Parathyroid adenoma (tissue), 2 donors: ENCODE results near the gene IFITM1.
A peak's percentile ranks its signal among the peaks of the same experiment; 100 is the strongest.
"Not testable (repeated sequence)": the region's sequence is repeated elsewhere in the genome, so short reads cannot be mapped to it uniquely, and the experiment has no call there.

ENCODE experiments used
- H2AFZ ChIP-seq: fragments of 300-600 bp; sonication (generic); one replicate; pipeline ENCODE4 v1.7.0; 2017; ENCODE audit warnings: antibody characterized with exemption, mild to moderate bottlenecking
- H3K27ac ChIP-seq: fragments of 300-600 bp; sonication (generic); one replicate; pipeline ENCODE4 v1.7.0; 2017
- H3K27me3 ChIP-seq: fragments of 300-600 bp; sonication (generic); one replicate; pipeline ENCODE4 v1.7.0; 2017; ENCODE audit warnings: low read length; ENCODE audit not compliant: control insufficient read depth, insufficient read depth
- H3K36me3 ChIP-seq: fragments of 300-600 bp; sonication (generic); one replicate; pipeline ENCODE4 v1.7.0; 2017; ENCODE audit warnings: low read length; ENCODE audit not compliant: control insufficient read depth, insufficient read depth
- H3K4me1 ChIP-seq: fragments of 300-600 bp; sonication (generic); one replicate; pipeline ENCODE4 v1.7.0; 2017; ENCODE audit warnings: control low read depth
- H3K4me2 ChIP-seq: fragments of 300-600 bp; sonication (generic); one replicate; pipeline ENCODE4 v1.7.0; 2017; ENCODE audit warnings: low read length
- H3K4me3 ChIP-seq: fragments of 300-600 bp; sonication (generic); one replicate; pipeline ENCODE4 v1.7.0; 2017; ENCODE audit warnings: low read depth, low read length
- H3K79me2 ChIP-seq: fragments of 300-600 bp; sonication (generic); one replicate; pipeline ENCODE4 v1.7.0; 2017; ENCODE audit warnings: control low read depth
- H3K9ac ChIP-seq: fragments of 300-600 bp; sonication (generic); one replicate; pipeline ENCODE4 v1.7.0; 2017; ENCODE audit warnings: mild to moderate bottlenecking
- H3K9me3 ChIP-seq: fragments of 300-600 bp; sonication (generic); one replicate; pipeline ENCODE4 v1.7.0; 2017; ENCODE audit warnings: low read length; ENCODE audit not compliant: control insufficient read depth
- CTCF ChIP-seq: fragments of 300-600 bp; sonication (generic); IDR thresholded peaks from one replicate; pipeline ENCODE4 v1.7.0; 2017; ENCODE audit warnings: antibody characterized with exemption, mild to moderate bottlenecking
- donor health status: primary hyperparathyroidism.

The IFITM1 gene

DNA sequence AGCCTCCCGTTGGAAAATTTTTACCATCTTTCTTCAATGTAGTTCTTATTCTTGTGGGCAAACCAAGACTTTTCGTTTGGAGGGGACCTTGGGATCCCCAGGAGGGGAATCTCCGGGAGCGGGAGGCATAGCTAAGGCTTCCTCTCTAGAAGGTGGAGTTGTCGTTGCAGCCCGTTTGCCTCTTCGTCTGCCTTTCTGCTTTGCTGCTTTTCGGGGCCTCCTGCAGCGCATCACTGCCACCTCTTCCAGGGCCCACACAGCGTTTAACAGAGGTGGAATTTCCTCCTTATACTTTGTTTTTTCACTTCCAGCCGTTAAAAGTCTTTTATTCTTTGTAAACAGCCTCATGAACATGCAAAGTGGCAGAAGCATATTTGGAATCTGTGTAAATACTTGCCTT lies 10.3 kb downstream of the IFITM1 start:
- H3K9ac ChIP-seq: no peak overlapping the region
- TF ChIP-seq CTCF: no peak
- H3K36me3 ChIP-seq: no peaks in the 10 kb centered on the region
- no peaks in the 10 kb centered on the region for H3K4me1 ChIP-seq
- no peaks in the 10 kb centered on the region for H3K9me3 ChIP-seq
- no peak overlapping the region for H3K4me3 ChIP-seq
- H3K27me3 ChIP-seq: no peaks in the 10 kb centered on the region
- H3K27ac ChIP-seq: no peak overlapping the region
- no peak overlapping the region for H3K4me2 ChIP-seq
- peaks cover 2% of the 10 kb centered on the region for H3K79me2 ChIP-seq
- no peak overlapping the region for H2AFZ ChIP-seq

DNA sequence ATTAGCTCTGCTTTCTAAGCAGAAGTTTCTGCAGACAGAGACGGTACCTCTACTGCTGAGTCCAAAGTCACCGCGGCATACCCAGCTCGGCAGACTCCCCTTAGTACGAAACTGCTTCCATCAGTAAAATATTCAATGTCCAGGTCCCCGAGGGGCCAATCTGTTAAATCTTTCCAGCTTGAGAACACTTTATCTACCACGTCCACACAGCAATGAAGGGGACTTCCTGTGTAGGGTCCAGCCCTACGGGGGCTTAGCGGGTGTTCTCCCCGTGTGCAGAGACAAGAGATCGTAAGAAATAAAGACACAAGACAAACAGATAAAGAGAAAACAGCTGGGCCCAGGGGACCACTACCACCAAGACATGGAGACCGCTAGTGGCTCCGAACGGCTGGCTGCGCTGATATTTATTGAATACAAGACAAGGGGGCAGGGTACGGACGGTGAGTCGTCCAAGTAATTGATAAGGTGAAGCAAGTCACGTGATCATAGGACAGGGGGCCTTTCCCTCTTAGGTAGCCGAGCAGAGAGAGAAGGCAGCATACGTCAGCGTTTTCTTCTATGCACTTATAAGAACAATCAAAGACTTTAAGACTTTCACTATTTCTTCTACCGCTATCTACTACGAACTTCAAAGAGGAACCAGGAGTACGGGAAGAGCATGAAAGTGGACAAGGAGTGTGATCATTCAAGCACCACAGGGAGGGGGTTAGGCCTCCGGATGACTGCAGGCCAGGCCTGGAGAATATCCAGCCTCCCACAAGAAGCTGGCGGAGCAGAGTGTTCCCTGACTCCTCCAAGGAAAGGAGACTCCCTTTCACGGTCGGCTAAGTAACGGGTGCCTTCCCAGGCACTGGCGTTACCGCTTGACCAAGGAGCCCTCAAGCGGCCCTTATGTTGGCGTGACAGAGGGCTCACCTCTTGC lies 11.0 kb downstream of the IFITM1 start:
- H3K4me1 ChIP-seq, H3K9ac ChIP-seq, H3K36me3 ChIP-seq, H2AFZ ChIP-seq, H3K4me2 ChIP-seq, H3K4me3 ChIP-seq, H3K9me3 ChIP-seq, H3K79me2 ChIP-seq, H3K27me3 ChIP-seq: not testable (repeated sequence)
- H3K27ac ChIP-seq: peak overlapping the region; percentile 5

GRCh38 chr11:325796-326591 lies 12.2 kb downstream of the IFITM1 start:
- H3K27me3 ChIP-seq: no peaks in the 10 kb centered on the region
- H3K9ac ChIP-seq: no peak overlapping the region
- H2AFZ ChIP-seq: no peak overlapping the region
- peak overlapping the region; percentile 83 for H3K27ac ChIP-seq
- H3K4me2 ChIP-seq: no peak overlapping the region
- H3K36me3 ChIP-seq: no peaks in the 10 kb centered on the region
- no peaks in the 10 kb centered on the region for H3K9me3 ChIP-seq
- no peaks in the 10 kb centered on the region for H3K4me1 ChIP-seq
- TF ChIP-seq CTCF: no peak
- no peaks in the 10 kb centered on the region for H3K79me2 ChIP-seq
- no peak overlapping the region for H3K4me3 ChIP-seq

DNA sequence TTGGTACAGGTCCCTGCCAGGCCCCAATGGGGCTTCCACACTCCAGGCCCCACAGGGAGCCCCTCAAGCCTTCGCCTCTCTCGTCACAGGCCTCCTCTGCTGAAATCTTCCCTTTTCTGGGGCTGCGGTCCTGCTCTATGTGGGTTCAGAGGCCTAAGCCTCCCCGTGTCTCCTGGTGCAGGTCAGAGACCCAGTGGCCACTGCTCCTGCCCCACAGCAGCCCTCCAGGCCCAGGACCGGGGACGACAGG lies 12.7 kb downstream of the IFITM1 start:
- H3K27ac ChIP-seq: peak overlapping the region; percentile 83
- no peak overlapping the region for H3K4me3 ChIP-seq
- no peaks in the 10 kb centered on the region for H3K9me3 ChIP-seq
- H3K36me3 ChIP-seq: no peaks in the 10 kb centered on the region
- no peak overlapping the region for H2AFZ ChIP-seq
- H3K79me2 ChIP-seq: no peaks in the 10 kb centered on the region
- no peak overlapping the region for H3K9ac ChIP-seq
- H3K27me3 ChIP-seq: no peaks in the 10 kb centered on the region
- no peak overlapping the region for H3K4me2 ChIP-seq
- no peaks in the 10 kb centered on the region for H3K4me1 ChIP-seq
- TF ChIP-seq CTCF: no peak

DNA sequence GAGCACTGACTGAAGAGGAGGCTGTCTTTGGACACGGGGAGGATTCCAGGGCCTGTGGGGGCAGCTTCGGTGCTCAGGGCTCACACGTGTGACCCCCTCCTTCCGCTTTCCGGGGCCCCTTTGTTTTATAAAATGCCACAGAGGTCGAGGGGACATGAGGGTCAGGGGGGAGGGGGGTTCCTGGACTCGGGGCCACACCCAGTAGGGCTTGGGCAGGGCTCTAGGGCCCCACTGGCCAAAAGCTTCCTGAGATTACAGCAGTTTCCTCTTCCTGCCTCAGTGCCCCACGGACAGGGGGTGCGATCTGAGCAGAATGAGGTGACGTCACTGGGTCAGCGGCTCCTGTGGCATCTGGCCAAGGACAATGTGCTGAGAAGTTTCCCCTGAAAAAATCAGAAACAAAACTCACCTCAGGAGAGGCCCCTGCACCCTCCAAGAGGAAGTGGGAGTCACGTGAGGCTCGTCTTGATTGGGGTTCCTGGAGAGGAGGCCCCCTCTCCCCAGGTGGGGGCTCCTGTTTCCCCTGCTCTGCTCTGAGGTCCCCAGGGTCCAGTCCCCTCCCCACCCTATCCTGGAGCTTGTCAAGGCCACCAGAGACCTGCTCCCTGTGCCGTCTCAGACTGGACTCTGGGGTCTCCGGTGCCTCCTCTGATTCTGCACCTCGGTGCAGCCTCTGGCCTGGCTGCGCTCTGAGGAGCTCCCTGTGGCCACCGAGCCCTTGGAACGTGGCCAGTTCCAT lies 13.2 kb downstream of the IFITM1 start:
- Histone ChIP-seq H3K79me2 (no peaks in the 10 kb centered on the region), H3K9me3 (no peaks in the 10 kb centered on the region), H3K4me1 (no peaks in the 10 kb centered on the region), H3K4me2 (peak overlapping the region; percentile 51), H3K27me3 (no peaks in the 10 kb centered on the region), H3K9ac (no peak overlapping the region), H3K36me3 (no peaks in the 10 kb centered on the region), H2AFZ (peak overlapping the region; percentile 50), H3K27ac (peak overlapping the region; percentile 83), H3K4me3 (no peak overlapping the region)
- no peak for TF ChIP-seq CTCF
